Kidney epithelial cell (primary cell): ENCODE measurements around the gene CARM1. TPM values are rescaled to one million over a fixed set of nuclear protein-coding genes. Genes with fewer than 3 reads are reported as not detected.
"Not testable (repeated sequence)": the region's sequence is repeated elsewhere in the genome, so short reads cannot be mapped to it uniquely, and the experiment has no call there.

Experiments
- DNase-seq: peaks from one replicate; pipeline ENCODE4 v3.0.0-alpha.2; 2010; ENCODE audit warnings: low read depth
- H3K27me3 ChIP-seq: 2 replicates; pipeline ENCODE4 v1.6.0; 2011; ENCODE audit warnings: low read length; ENCODE audit not compliant: control insufficient read depth, insufficient read depth
- H3K36me3 ChIP-seq: 2 replicates; pipeline ENCODE4 v1.5.1; 2011; ENCODE audit warnings: low read length; ENCODE audit not compliant: control insufficient read depth, insufficient read depth
- H3K4me3 ChIP-seq: 2 replicates; pipeline ENCODE4 v1.5.1; 2011; ENCODE audit warnings: low read depth, mild to moderate bottlenecking, control low read depth, low read length
- CTCF ChIP-seq: IDR thresholded peaks from 2 replicates; pipeline ENCODE4 v1.5.1; 2011; ENCODE audit warnings: mild to moderate bottlenecking, moderate library complexity, low read length, control low read depth, inconsistent platforms; ENCODE audit not compliant: insufficient read depth, poor library complexity, severe bottlenecking
- total RNA-seq: library from RNA; depleted of rRNA; stranded (reverse); fragments of >200 nt; gene quantifications from 2 replicates; pipeline ENCODE4 v1.2.3, GENCODE V29; 2015

The CARM1 gene
- total RNA-seq, 1 donor from 2014 or later: 36.2 TPM

DNA sequence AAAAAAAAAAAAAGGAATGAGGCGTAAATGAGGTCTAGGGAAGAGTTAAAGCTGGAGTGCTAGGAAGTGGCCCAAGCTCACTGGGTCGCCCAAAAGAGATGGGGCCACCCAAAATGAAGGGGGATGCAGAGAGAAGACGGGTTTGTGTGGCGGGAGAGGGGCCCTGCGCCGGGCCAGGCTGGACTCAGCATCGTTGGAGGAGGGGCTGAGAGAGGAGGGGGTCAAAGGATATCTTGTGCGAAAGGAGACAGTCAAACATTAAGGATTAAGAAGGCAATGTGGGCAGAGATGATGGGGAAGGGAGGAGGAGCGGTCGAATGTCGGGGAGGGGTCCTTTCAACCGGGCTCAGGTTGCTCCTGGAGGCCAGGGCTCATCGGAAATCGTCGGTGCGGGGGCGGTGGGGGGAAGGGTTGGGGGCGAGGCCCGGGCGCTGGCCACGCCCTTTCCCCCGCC is 825 bp upstream of the CARM1 start:
- Histone ChIP-seq H3K4me3 (peak overlapping the region; percentile 49), H3K27me3 (no peaks in the 10 kb centered on the region), H3K36me3 (no peaks in the 10 kb centered on the region)
- DNase-seq: no peak
- TF ChIP-seq CTCF: no peak

- peak; percentile 9 for TF ChIP-seq CTCF
- no peaks in the 10 kb centered on the region for H3K36me3 ChIP-seq
- H3K4me3 ChIP-seq: peak overlapping the region; percentile 91
- no peak for DNase-seq
- no peaks in the 10 kb centered on the region for H3K27me3 ChIP-seq
These were observed 575 bp downstream of the CARM1 start for GRCh38 chr19:10871711-10872545.

DNA sequence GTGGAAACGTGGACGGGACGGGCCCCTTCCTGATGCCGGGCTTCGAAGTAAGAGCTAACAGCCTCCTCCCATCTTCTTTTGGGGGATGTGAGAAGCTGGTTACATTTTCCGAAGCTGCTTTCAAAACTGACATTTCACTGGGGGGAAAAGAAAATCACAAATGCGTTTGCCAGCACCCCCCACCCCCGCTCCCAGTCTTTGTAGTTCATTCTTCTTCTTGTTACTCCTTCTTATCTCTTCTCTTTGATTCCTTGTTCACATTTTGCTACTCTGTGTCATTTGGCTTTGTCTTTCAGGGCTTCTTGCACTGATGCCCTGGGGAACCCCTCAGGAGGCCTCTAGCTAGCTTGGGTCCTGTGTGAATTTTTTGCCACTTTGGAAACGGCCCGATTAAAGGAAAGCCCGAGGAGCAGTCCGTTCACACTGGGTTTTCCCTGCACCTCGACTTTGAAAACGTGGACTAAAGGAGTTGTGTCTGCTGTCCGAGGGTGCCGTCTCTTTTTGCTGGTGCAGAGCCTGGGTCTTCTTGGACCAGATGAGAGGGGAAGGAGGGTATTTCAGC is 1.3 kb downstream of the CARM1 start:
- DNase-seq: no peak
- H3K4me3 ChIP-seq: peak overlapping the region; percentile 91
- H3K27me3 ChIP-seq: no peaks in the 10 kb centered on the region
- no peaks in the 10 kb centered on the region for H3K36me3 ChIP-seq
- no peak for TF ChIP-seq CTCF

- no peak for TF ChIP-seq CTCF
- Histone ChIP-seq H3K36me3 (no peaks in the 10 kb centered on the region), H3K27me3 (no peaks in the 10 kb centered on the region), H3K4me3 (no peak overlapping the region)
- no peak for DNase-seq
These were observed 2.7 kb downstream of the CARM1 start for GRCh38 chr19:10874024-10874423.

DNA sequence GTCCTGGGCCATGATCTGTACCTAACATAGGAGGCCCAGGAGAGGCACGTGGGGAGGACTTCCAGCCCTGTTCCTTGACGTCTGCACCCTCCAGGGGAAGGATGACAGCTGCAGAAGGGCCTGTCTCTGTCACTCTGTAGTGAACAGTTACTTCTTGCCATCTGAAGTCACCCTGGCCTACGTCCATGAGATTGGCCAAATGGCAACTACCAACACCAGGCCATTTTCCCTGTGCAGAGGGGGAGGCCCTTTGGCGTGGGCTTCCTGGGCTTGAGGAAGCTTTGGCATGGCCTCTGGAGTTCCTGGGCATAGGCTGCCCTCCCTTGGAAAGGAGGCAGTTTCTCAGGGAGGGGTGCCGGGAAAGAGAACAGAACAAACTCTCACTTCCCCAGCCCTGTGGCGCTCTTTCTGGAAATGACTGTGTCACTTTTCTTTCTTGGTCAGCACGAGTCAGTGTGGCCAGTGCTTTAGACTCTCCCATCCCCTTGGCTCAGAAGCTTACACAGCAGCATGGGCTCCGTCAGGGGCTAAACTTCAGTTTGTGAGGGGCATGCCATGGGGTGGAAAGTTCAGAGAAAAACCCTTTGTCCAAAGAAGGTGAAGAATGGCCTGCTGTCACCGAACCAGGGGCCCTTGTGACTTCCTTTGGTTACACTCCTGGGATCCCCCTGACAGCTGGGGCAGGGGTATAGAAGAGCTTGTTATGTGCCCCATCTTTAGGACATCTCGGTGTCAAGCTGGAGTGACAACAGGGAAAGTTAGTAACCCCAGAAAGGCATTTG is 5.3 kb downstream of the CARM1 start:
- no peak for DNase-seq
- H3K27me3 ChIP-seq: no peaks in the 10 kb centered on the region
- H3K4me3 ChIP-seq: no peak overlapping the region
- no peaks in the 10 kb centered on the region for H3K36me3 ChIP-seq
- TF ChIP-seq CTCF: no peak

- not testable (repeated sequence) for H3K27me3 ChIP-seq, DNase-seq, H3K4me3 ChIP-seq, H3K36me3 ChIP-seq
These were observed 6.3 kb downstream of the CARM1 start for GRCh38 chr19:10877608-10878007.
